MM.1S (cell line): Measurements from ENCODE around the gene TAP1.

Experiments used
- DNase-seq: peaks from one replicate; pipeline ENCODE4 v3.0.0-alpha.2; 2015
- H2AFZ ChIP-seq: fragments of 300-600 bp; sonication (generic); 2 replicates; pipeline ENCODE4 v1.6.0; 2016; ENCODE audit warnings: antibody characterized with exemption, low read length
- H3F3A ChIP-seq: fragments of 300-600 bp; sonication (generic); 2 replicates; pipeline ENCODE4 v1.6.1; 2016; ENCODE audit warnings: mild to moderate bottlenecking, antibody characterized with exemption, low read length, moderate library complexity, mixed read lengths; ENCODE audit not compliant: insufficient read depth
- H3K27ac ChIP-seq: fragments of 300-600 bp; sonication (generic); 2 replicates; pipeline ENCODE4 v1.5.1; 2016; ENCODE audit warnings: mild to moderate bottlenecking, low read length
- H3K27me3 ChIP-seq: fragments of 300-600 bp; sonication (generic); replicated peaks from 2 replicates; pipeline ENCODE4 v1.6.0; 2016; ENCODE audit warnings: low read length; ENCODE audit not compliant: insufficient read depth
- H3K36me3 ChIP-seq: fragments of 300-600 bp; sonication (generic); replicated peaks from 2 replicates; pipeline ENCODE4 v1.6.1; 2016; ENCODE audit warnings: mild to moderate bottlenecking, low read length, mixed read lengths; ENCODE audit not compliant: insufficient read depth
- H3K4me1 ChIP-seq: fragments of 300-600 bp; sonication (generic); 2 replicates; pipeline ENCODE4 v1.6.1; 2016; ENCODE audit warnings: low read length, mixed read lengths
- H3K4me2 ChIP-seq: fragments of 300-600 bp; sonication (generic); 2 replicates; pipeline ENCODE4 v1.6.0; 2016; ENCODE audit warnings: low read depth, low read length
- H3K4me3 ChIP-seq: fragments of 300-600 bp; sonication (generic); 2 replicates; pipeline ENCODE4 v1.5.1; 2016; ENCODE audit warnings: low read length, mixed read lengths
- H3K79me2 ChIP-seq: fragments of 300-600 bp; sonication (generic); 2 replicates; pipeline ENCODE4 v1.6.1; 2016; ENCODE audit warnings: mixed run types, low read length, mixed read lengths
- H3K9ac ChIP-seq: fragments of 300-600 bp; sonication (generic); 2 replicates; pipeline ENCODE4 v1.6.1; 2016; ENCODE audit warnings: low read length, mixed read lengths
- H3K9me2 ChIP-seq: fragments of 300-600 bp; sonication (generic); replicated peaks from 2 replicates; pipeline ENCODE4 v1.6.1; 2016; ENCODE audit warnings: mild to moderate bottlenecking, low read length, mixed read lengths; ENCODE audit not compliant: insufficient read depth
- H3K9me3 ChIP-seq: fragments of 300-600 bp; sonication (generic); replicated peaks from 2 replicates; pipeline ENCODE4 v1.6.1; 2016; ENCODE audit warnings: mild to moderate bottlenecking, low read length, mixed read lengths; ENCODE audit not compliant: insufficient read depth
- H4K20me1 ChIP-seq: fragments of 300-600 bp; sonication (generic); 2 replicates; pipeline ENCODE4 v1.6.1; 2016; ENCODE audit warnings: mild to moderate bottlenecking, low read length, moderate library complexity, mixed read lengths; ENCODE audit not compliant: insufficient read depth
- CTCF ChIP-seq: fragments of 300-600 bp; sonication (generic); IDR thresholded peaks from 2 replicates; pipeline ENCODE4 v1.5.1; 2016; ENCODE audit warnings: antibody characterized with exemption, low read length, mixed read lengths
- EZH2 ChIP-seq: fragments of 300-600 bp; sonication (generic); optimal IDR thresholded peaks from 2 replicates; pipeline ENCODE3; 2017; ENCODE audit warnings: low read depth, mild to moderate bottlenecking, antibody characterized with exemption, low read length, mixed read lengths
- EZH2phosphoT487 ChIP-seq: fragments of 300-600 bp; sonication (generic); IDR thresholded peaks from 2 replicates; pipeline ENCODE4 v1.6.1; 2018; ENCODE audit warnings: antibody characterized with exemption, low read length

Gene TAP1

GRCh38 chr6:32853541-32854375, at the start of gene TAP1, which contains the start of gene PSMB9:
TSS of gene TAP1 (minus strand) at chr6:32853704. CDS start at chr6:32853636, 68 bp downstream.
TSS of gene PSMB9 (plus strand) at chr6:32854192. CDS start at chr6:32854230, 38 bp downstream.
- no peaks in the 10 kb centered on the region for H3K9me2 ChIP-seq
- H3K4me2 ChIP-seq, result peak within 1 kb of the TSS; percentile 85
- peaks cover 10% of the 10 kb centered on the region; the same call in 1 of the 2 replicates for H3K36me3 ChIP-seq
- H3K4me3 ChIP-seq, result peak within 1 kb of the TSS; percentile 90
- H2AFZ ChIP-seq, result peak within 1 kb of the TSS; percentile 89
- peaks cover 49% of the 10 kb centered on the region for H3K79me2 ChIP-seq
- peaks cover 8% of the 10 kb centered on the region; the same call in 1 of the 2 replicates for H3F3A ChIP-seq
- peak; percentile 95 for DNase-seq
- H3K9ac ChIP-seq, result peak within 1 kb of the TSS; percentile 86
- peaks cover 17% of the 10 kb centered on the region; the same call in 1 of the 2 replicates for H3K4me1 ChIP-seq
- peak within 1 kb of the TSS; percentile 95 for H3K27ac ChIP-seq
- no peaks in the 10 kb centered on the region for H3K9me3 ChIP-seq
- peak; percentile 83 for TF ChIP-seq CTCF
- no peak for TF ChIP-seq EZH2phosphoT487
- no peak for TF ChIP-seq EZH2
- no peaks in the 10 kb centered on the region for H3K27me3 ChIP-seq
- no peaks in the 10 kb centered on the region for H4K20me1 ChIP-seq

- H3K79me2 ChIP-seq, result peaks cover 31% of the 10 kb centered on the region
- H3K4me3 ChIP-seq, result peak overlapping the region; percentile 97
- H3K27ac ChIP-seq, result no peak overlapping the region
- H3K4me1 ChIP-seq, result peaks cover 7% of the 10 kb centered on the region; the same call in 1 of the 2 replicates
- TF ChIP-seq EZH2phosphoT487 (no peak), EZH2 (no peak), CTCF (no peak)
- H3K9me3 ChIP-seq, result no peaks in the 10 kb centered on the region
- no peaks in the 10 kb centered on the region for H3K36me3 ChIP-seq
- no peak for DNase-seq
- no peaks in the 10 kb centered on the region for H3F3A ChIP-seq
- no peaks in the 10 kb centered on the region for H3K9me2 ChIP-seq
- peak overlapping the region; percentile 95 for H3K4me2 ChIP-seq
- H3K9ac ChIP-seq, result peak overlapping the region; percentile 69
- no peaks in the 10 kb centered on the region for H4K20me1 ChIP-seq
- H3K27me3 ChIP-seq, result no peaks in the 10 kb centered on the region
- peak overlapping the region; percentile 99 for H2AFZ ChIP-seq
Measured at GRCh38 chr6:32895006-32895345, 41.5 kb upstream of the TAP1 start.

GRCh38 chr6:32894085-32895005, 40.8 kb upstream of the TAP1 start:
- Histone ChIP-seq H4K20me1 (no peaks in the 10 kb centered on the region), H3K4me2 (peak overlapping the region; percentile 95), H3K4me3 (peak overlapping the region; percentile 97), H2AFZ (peak overlapping the region; percentile 99), H3K9me3 (no peaks in the 10 kb centered on the region), H3K79me2 (peaks cover 31% of the 10 kb centered on the region), H3K4me1 (peaks cover 7% of the 10 kb centered on the region; the same call in 1 of the 2 replicates), H3K36me3 (no peaks in the 10 kb centered on the region), H3K9me2 (no peaks in the 10 kb centered on the region), H3K9ac (peak overlapping the region; percentile 69), H3K27me3 (no peaks in the 10 kb centered on the region), H3F3A (no peaks in the 10 kb centered on the region), H3K27ac (peak overlapping the region; percentile 38; the same call in 1 of the 2 replicates)
- DNase-seq, result peak; percentile 92
- TF ChIP-seq CTCF (no peak), EZH2 (no peak), EZH2phosphoT487 (no peak)
